ENCODE measurements around the gene NAGK.

The NAGK gene

DNA sequence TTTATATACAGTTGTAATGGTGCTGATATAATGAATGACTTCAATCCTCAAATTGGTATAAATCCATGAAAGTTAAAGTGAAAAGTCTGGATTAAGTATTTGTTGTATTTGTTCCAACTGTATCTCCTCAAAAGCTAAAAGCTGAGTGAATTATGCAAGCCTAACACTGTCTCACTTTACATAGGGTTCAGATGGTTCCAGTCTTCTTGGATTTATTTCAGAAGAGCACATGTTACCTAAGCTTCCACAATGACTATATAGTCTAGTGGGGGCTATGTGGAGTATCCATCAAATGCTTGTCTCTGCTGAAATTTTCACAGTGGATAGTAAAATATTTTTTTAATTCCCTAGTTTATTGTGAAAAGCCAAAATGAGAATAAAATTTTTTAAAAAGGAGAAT is 48.6 kb downstream of the NAGK start:
- no peak for DNase-seq

DNA sequence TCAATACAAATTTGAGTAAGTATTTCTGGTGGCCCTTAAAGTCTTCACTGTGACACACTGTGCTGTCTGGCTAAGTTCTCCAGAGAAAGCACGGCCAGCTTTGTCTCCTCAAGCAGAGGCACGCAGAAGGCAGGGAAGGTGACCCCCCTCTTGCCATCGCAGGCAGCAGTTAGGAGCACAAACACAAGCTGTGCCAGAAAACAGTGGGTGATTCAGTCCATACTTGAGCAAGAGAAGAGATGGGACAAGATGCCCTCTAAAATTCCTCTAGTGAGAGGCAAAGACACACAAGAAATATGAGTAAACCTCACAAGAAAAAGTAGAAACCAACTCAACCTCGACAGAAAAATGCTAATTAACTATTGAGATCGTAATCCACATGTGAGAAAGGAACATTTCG is 51.7 kb downstream of the NAGK start:
- DNase-seq, result no peak

DNA sequence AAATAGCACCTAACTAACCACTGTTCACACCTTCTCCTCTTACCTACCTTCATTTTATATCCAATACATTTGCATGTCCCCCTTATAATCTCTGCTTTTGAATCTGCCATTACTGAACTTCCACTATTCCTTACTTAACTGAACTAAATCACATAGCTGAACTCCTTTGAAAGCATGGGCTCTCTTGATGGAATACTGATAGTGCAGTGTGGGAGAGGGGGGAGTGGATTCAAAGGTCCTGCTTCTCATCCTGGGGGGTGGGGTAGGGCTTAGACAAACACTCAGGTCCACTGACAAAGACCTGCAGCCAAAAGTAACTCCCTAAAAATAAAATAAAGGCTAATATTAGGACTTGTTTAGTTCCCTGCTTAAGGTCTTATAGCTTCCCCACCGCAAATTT is 53.0 kb downstream of the NAGK start:
- no peak for DNase-seq

DNA sequence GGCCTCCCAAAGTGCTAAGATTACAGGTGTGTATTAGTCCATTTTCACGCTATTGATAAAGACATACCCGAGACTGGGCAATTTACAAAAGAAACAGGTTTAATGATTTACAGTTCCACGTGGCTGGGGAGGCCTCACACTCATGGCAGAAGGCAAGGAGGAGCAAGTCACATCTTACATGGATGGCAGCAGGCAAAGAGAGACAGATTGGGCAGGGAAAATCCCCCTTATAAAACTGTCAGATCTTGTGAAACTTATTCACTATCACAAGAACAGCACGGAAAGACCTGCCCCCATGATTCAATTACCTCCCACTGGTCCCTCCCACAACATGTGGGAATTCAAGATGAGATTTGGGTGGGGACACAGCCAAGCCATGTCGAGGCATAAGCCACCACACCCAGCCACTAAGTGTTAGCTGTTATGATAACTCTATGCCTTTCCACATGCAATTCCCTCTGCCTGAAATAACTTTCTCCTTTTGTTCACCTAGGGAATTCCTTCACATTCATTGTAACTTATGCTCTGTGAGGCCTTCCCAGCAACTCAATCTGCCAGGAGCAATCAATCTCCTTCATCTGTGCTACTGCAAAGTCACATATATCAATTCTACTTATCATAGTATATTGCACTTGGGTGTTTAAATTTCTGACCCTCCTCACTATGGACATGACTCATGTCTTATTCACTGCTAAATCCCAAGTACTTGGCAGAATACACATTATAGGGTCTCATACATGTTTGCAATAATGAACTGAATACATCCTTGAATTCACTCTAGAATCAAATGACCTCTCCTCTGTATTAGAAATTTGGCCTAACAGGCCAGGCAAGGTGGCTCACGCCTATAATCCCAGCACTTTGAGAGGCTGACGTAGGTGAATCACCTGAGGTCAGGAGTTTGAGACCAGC is 54.2 kb downstream of the NAGK start:
- DNase-seq, result no peak

DNA sequence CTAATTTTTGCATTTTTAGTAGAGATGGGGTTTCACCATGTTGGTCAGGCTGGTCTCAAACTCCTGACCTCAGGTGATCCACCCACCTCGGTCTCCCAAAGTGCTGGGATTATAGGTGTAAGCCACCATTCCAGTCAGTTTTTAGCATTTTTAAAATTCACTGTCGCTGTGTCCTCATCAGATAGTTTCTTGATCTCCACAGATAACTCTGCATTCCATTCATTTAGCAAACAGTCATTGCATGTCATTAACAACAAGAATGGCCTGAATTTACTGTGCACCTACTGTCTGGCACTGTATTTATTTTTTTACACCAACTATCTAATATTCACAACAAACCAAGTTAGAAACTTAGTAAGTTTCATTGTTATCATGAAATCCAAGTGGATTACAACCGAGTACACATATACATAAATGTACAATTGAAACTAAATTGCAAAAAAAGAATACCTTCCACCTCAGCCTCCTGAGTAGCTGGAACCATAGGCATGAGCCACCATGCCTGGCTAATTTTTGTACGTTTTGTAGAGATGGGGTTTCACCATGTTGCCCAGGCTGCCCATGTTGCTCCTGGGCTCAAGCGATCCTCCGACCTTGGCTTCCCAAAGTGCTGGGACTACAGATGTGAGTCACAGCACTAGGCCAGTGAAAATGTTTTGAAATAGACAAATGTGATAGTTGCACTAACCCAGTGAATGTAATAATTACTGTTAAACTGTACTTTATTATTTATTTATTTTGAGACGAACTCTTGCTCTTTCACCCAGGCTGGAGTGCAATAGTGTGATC is 57.3 kb downstream of the NAGK start:
- DNase-seq, result no peak

DNA sequence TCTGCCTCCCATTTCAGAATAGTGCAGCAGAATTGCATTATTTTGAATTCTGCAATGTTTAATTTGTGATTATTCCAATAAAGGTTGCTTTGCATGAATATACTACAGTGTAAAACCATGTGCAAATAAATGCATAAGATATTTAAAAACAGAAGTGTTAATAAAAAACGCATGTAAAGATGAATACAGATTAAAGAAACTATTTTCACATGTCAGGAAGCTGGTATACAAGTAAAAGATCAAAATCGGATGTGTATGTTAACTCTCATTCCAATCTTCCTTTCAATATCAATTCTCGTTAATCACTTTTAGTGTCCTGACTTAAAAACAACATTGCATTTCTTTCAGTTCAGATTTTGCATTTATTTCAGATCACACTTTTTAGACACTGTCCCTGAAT is 58.5 kb downstream of the NAGK start:
- no peak for DNase-seq
